Cardiac fibroblast (primary cell): Measurements from ENCODE around the gene HORMAD2.
"Not testable (repeated sequence)": the region's sequence is repeated elsewhere in the genome, so short reads cannot be mapped to it uniquely, and the experiment has no call there.

Source experiments
- DNase-seq, 2 donors: peaks; one replicate each; pipeline versions ENCODE4 v3.0.0 to v3.0.0-alpha.2; 2010; ENCODE audit warnings: low read depth in 2 of 2
- H3K4me3 ChIP-seq, 2 donors: replicated peaks in 1 of 2; 1 replicate in 1 of 2; 2 replicates in 1 of 2; pipeline ENCODE4 v1.5.1; 2011; ENCODE audit warnings: low read depth in 2 of 2, low read length in 2 of 2, mild to moderate bottlenecking in 2 of 2, moderate library complexity in 1 of 2
- CTCF ChIP-seq: IDR thresholded peaks from one replicate; pipeline ENCODE4 v1.5.1; 2011; ENCODE audit warnings: low read depth, mild to moderate bottlenecking, low read length, inconsistent platforms

Gene HORMAD2

GRCh38 chr22:30054067-30054763 is 26.0 kb upstream of the HORMAD2 start:
- TF ChIP-seq CTCF, result no peak
- H3K4me3 ChIP-seq, result no peak overlapping the region
- DNase-seq, result no peak

GRCh38 chr22:30054764-30055069 is 25.5 kb upstream of the HORMAD2 start:
- DNase-seq, result no peak
- TF ChIP-seq CTCF, result no peak
- H3K4me3 ChIP-seq, result no peak overlapping the region

- no peak overlapping the region for H3K4me3 ChIP-seq
- TF ChIP-seq CTCF, result no peak
- no peak for DNase-seq
Observed at GRCh38 chr22:30056015-30056414, 24.2 kb upstream of the HORMAD2 start.

- DNase-seq, result no peak
- no peak overlapping the region for H3K4me3 ChIP-seq
- TF ChIP-seq CTCF, result no peak
Observed at GRCh38 chr22:30057375-30057774, 22.9 kb upstream of the HORMAD2 start.

- H3K4me3 ChIP-seq, DNase-seq: not testable (repeated sequence)
Observed at GRCh38 chr22:30059346-30060020, 20.8 kb upstream of the HORMAD2 start.

- DNase-seq, H3K4me3 ChIP-seq: not testable (repeated sequence)
Observed at GRCh38 chr22:30061094-30061493, 19.2 kb upstream of the HORMAD2 start.

- DNase-seq, result no peak
- no peak overlapping the region for H3K4me3 ChIP-seq
- no peak for TF ChIP-seq CTCF
Observed at GRCh38 chr22:30062259-30062658, 18.0 kb upstream of the HORMAD2 start.

GRCh38 chr22:30062950-30063349 is 17.3 kb upstream of the HORMAD2 start:
- TF ChIP-seq CTCF, result no peak
- DNase-seq, result no peak
- no peak overlapping the region for H3K4me3 ChIP-seq
